Breast epithelium (tissue), 3 donors: ENCODE data around the gene MALAT1.

Experiments
- CTCF ChIP-seq, 3 donors: fragments of 450-650 bp; IDR thresholded peaks; one replicate each; pipeline ENCODE4 v1.5.1; 2016 to 2017; ENCODE audit warnings: antibody characterized with exemption in 3 of 3, mild to moderate bottlenecking in 3 of 3, moderate library complexity in 3 of 3
- POLR2A ChIP-seq: fragments of 450-650 bp; IDR thresholded peaks from one replicate; pipeline ENCODE4 v1.6.1; 2016; ENCODE audit warnings: antibody characterized with exemption, mild to moderate bottlenecking, moderate library complexity
- POLR2AphosphoS5 ChIP-seq, 3 donors: sonication (generic); formaldehyde crosslinking; IDR thresholded peaks; one replicate each; pipeline ENCODE4 v1.6.1; 2017; ENCODE audit warnings: antibody characterized with exemption in 3 of 3

DNA sequence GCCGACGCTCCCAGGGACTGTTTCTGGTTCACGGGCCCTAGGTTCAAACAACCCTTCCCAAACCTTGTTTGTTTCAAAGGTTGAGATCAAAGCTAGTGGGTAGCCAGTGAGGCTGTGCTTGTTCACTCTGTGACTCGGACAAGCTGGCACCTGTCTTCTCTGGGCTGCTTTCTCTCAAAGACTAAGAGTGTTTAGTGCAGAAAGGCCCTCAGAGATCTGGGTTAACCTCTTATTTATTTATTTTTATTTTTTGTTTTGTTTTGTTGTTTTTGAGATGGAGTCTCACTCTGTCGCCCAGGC is 13.0 kb upstream of the MALAT1 start:
- TF ChIP-seq CTCF (IDR thresholded peaks at IDR 0.05) (no peak), POLR2A (no peak), POLR2AphosphoS5 (IDR thresholded peaks at IDR 0.05) (no peak)
